Heart left ventricle (tissue), 13 donors: ENCODE data around the gene TGFBR3.

ENCODE experiments used
- POLR2A ChIP-seq, 2 donors: fragments of 450-650 bp; IDR thresholded peaks; one replicate each; pipeline ENCODE4 v1.6.1; 2017; ENCODE audit warnings: antibody characterized with exemption in 2 of 2, mild to moderate bottlenecking in 2 of 2, moderate library complexity in 2 of 2
- TF ChIP-seq, protein P1 (sequence below), 12 donors: fragments of 200-600 bp; sonication (generic) in 4 of 12; IDR thresholded peaks; one replicate each; pipeline versions ENCODE4 v1.5.0 to v1.8.0; 2018 to 2022; ENCODE audit warnings: antibody characterized with exemption in 12 of 12, mild to moderate bottlenecking in 5 of 12
- donor health status: ischemic (EF 13 %, LVEDD 7.1; RV severe dilation, severe dysfunction).
- donor health status: DM: no; HTN: yes; CAD: no.
- donor health status: DM: no; HTN: no; CAD: no.
- donor health status: ischemic (EF 25% LVEDD 6.9; RV normal size, moderate dysfunction).
- donor health status: ischemic (EF 25% LVEDD 5.7; RV mildly dilated, moderate dysfunction).
- donor health status: ischemic (EF 35%, LVEDD 5.7; RV mildly dilated, moderate dysfunction).
- donor health status: nonischemic (EF 11% LVEDD 7.7; RV severe dilation, severe dysfunction).
- donor health status: DM: yes; HTN: yes; CAD: no.
- donor health status: PGD.
- donor health status: ischemic (EF 29% LVEDD 5.4; RV normal size, mild dysfunction).
- donor health status: nonischemic (EF 23%, LVEDD 6.1; RV moderate dilation, normal function).

GRCh38 chr1:91750398-91750996 lies 135.5 kb downstream of the TGFBR3 start:
- TF ChIP-seq POLR2A (IDR thresholded peaks at IDR 0.05) = no peak
- TF ChIP-seq, protein P1, sequence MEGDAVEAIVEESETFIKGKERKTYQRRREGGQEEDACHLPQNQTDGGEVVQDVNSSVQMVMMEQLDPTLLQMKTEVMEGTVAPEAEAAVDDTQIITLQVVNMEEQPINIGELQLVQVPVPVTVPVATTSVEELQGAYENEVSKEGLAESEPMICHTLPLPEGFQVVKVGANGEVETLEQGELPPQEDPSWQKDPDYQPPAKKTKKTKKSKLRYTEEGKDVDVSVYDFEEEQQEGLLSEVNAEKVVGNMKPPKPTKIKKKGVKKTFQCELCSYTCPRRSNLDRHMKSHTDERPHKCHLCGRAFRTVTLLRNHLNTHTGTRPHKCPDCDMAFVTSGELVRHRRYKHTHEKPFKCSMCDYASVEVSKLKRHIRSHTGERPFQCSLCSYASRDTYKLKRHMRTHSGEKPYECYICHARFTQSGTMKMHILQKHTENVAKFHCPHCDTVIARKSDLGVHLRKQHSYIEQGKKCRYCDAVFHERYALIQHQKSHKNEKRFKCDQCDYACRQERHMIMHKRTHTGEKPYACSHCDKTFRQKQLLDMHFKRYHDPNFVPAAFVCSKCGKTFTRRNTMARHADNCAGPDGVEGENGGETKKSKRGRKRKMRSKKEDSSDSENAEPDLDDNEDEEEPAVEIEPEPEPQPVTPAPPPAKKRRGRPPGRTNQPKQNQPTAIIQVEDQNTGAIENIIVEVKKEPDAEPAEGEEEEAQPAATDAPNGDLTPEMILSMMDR (IDR thresholded peaks at IDR 0.05) = no peak
